Measurements from ENCODE around the gene ASB1. TPM values are rescaled to one million over a fixed set of nuclear protein-coding genes. Genes with fewer than 3 reads are reported as not detected.

ASB1 gene
- total RNA-seq, 1 experiment from 2014 or later, result 46.0 TPM

- no peak overlapping the region for H3K27ac Mint-ChIP-seq
- no peaks in the 10 kb centered on the region for H3K9me3 Mint-ChIP-seq
- Histone ChIP-seq H3K9ac (ENCODE audit: extremely low read depth, insufficient read length, low read length) (no peak overlapping the region), H3K4me1 (ENCODE audit: insufficient read depth, low read length) (no peaks in the 10 kb centered on the region), H2AFZ (ENCODE audit: low read length) (no peak overlapping the region), H3K56ac (ENCODE audit: insufficient read length, low read depth, low read length) (no peak overlapping the region), H4K91ac (ENCODE audit: insufficient read length, low read depth, low read length) (no peak overlapping the region), H3K14ac (ENCODE audit: insufficient read depth, low read length) (no peak overlapping the region), H2AK5ac (ENCODE audit: insufficient read length, low read length) (no peak overlapping the region), H3K79me2 (ENCODE audit: insufficient read depth, low read length) (no peaks in the 10 kb centered on the region), H2BK12ac (ENCODE audit: insufficient read length, low read depth, low read length) (no peak overlapping the region), H3K27me3 (ENCODE audit: insufficient read depth, low read length) (no peaks in the 10 kb centered on the region), H3K18ac (ENCODE audit: insufficient read length, low read depth, low read length) (no peak overlapping the region), H3K23ac (ENCODE audit: insufficient read length, low read depth, low read length) (no peak overlapping the region), H2BK5ac (ENCODE audit: insufficient read length, low read length) (no peak overlapping the region), H2BK120ac (ENCODE audit: low read depth, low read length, poor library complexity, severe bottlenecking) (no peak overlapping the region), H3K27ac (ENCODE audit: insufficient read length, low read depth, low read length) (no peak overlapping the region), H4K5ac (ENCODE audit: insufficient read length, low read depth, low read length) (no peak overlapping the region), H2BK20ac (ENCODE audit: low read depth, low read length, poor library complexity, severe bottlenecking) (no peak overlapping the region), H3K79me1 (ENCODE audit: insufficient read depth, low read depth, low read length, poor library complexity, severe bottlenecking) (no peaks in the 10 kb centered on the region), H3K23me2 (ENCODE audit: insufficient read length, low read depth, low read length, poor library complexity, severe bottlenecking) (no peaks in the 10 kb centered on the region), H3K4ac (ENCODE audit: low read depth, low read length) (no peak overlapping the region), H2BK15ac (ENCODE audit: low read depth, low read length) (no peak overlapping the region), H3K9me3 (ENCODE audit: control insufficient read depth, low read depth, low read length) (no peaks in the 10 kb centered on the region), H4K8ac (replicated peaks; ENCODE audit: insufficient read length, low read depth, low read length) (no peak overlapping the region), H4K20me1 (ENCODE audit: control insufficient read depth, insufficient read depth, insufficient read length) (no peaks in the 10 kb centered on the region), H3T11ph (ENCODE audit: low read length) (no peak overlapping the region), H3K4me2 (ENCODE audit: insufficient read depth, insufficient read length, low read length) (no peak overlapping the region)
- no peaks in the 10 kb centered on the region for H3K4me1 Mint-ChIP-seq
- no peaks in the 10 kb centered on the region for H3K27me3 Mint-ChIP-seq (ENCODE audit: low read depth)
- H3K36me3 Mint-ChIP-seq (ENCODE audit: insufficient read depth in 1 of 3, low read depth in 3 of 3), result no peaks in the 10 kb centered on the region
- no peak overlapping the region for H3K4me3 Mint-ChIP-seq
- no peak for TF ChIP-seq CTCF (conservative IDR thresholded peaks at IDR 0.05)
- no peak for DNase-seq
- WGBS (ENCODE audit: extremely low coverage, insufficient read length, low lambda C conversion rate), result no CpG with 5 or more reads among the region's 6 CpGs
These were observed 35.6 kb upstream of the ASB1 start for GRCh38 chr2:238391042-238391689.
